ENCODE data around the gene METTL1. TPM values are rescaled to one million over a fixed set of nuclear protein-coding genes. Genes with fewer than 3 reads are reported as not detected.

Gene METTL1
- total and polyA plus RNA-seq, 9 of the 15 experiments (the other 6 are each of a cell fraction or from before 2014, with no cell fraction given): 12.6 to 65.9 (median 39.2) TPM

GRCh38 chr12:57811028-57811755, 39.3 kb upstream of the METTL1 start (continued):
- TF ChIP-seq ZBTB40 (IDR thresholded peaks at IDR 0.05) (no peak), ZBTB40 (CRISPR knock-in tag; IDR thresholded peaks at IDR 0.05) (no peak)

All from K562 (cell line).